Activated naive CD4-positive, alpha-beta T cell treated with anti-CD3 and anti-CD28 coated beads, Interleukin-2, amount 10 ng/mL, durations not matched to agents 7 days and 5 days (primary cell): ENCODE measurements around the gene SLC13A4.

Experiments used
- CTCF ChIA-PET: fragments of 350-600 bp; sonication (Branson Sonifier 250); formaldehyde crosslinking; loops from one replicate; lab custom pipeline; 2021; ENCODE audit warnings: antibody characterized with exemption; lab: Charles Lee
- DNase-seq: peaks from one replicate; pipeline ENCODE4 v3.0.0-alpha.2; 2020
- H3K27ac Mint-ChIP-seq: one replicate; pipeline ENCODE4 v1.8.0; 2021; ENCODE audit warnings: mild to moderate bottlenecking, moderate library complexity, mixed read lengths
- H3K27me3 Mint-ChIP-seq: one replicate; pipeline ENCODE4 v1.8.0; 2021; ENCODE audit warnings: mild to moderate bottlenecking, mixed read lengths
- H3K36me3 Mint-ChIP-seq: one replicate; pipeline ENCODE4 v1.8.0; 2021; ENCODE audit warnings: mixed read lengths
- H3K4me1 Mint-ChIP-seq: one replicate; pipeline ENCODE4 v1.8.0; 2021; ENCODE audit warnings: mixed read lengths
- H3K4me3 Mint-ChIP-seq: one replicate; pipeline ENCODE4 v1.8.0; 2021; ENCODE audit warnings: mild to moderate bottlenecking, moderate library complexity, mixed read lengths
- H3K9me3 Mint-ChIP-seq: one replicate; pipeline ENCODE4 v1.8.0; 2021; ENCODE audit warnings: mixed read lengths

The SLC13A4 gene

GRCh38 chr7:135664046-135664589 lies 63.9 kb downstream of the SLC13A4 start:
- peak overlapping the region; percentile 87 for H3K4me3 Mint-ChIP-seq
- CTCF ChIA-PET, result interaction anchor here (2.1 to 4.2 kb wide), 2 partner anchors 10 to 19 kb away, joined by 8 to 39 read pairs; no protein-coding TSS in a partner anchor
- H3K36me3 Mint-ChIP-seq, result peaks cover 23% of the 10 kb centered on the region
- no peaks in the 10 kb centered on the region for H3K9me3 Mint-ChIP-seq
- peak overlapping the region; percentile 24 for H3K27ac Mint-ChIP-seq
- H3K27me3 Mint-ChIP-seq, result no peaks in the 10 kb centered on the region
- H3K4me1 Mint-ChIP-seq, result peaks cover 36% of the 10 kb centered on the region
- DNase-seq, result no peak

- Mint-ChIP-seq H3K4me1 (peaks cover 34% of the 10 kb centered on the region), H3K4me3 (peak within 1 kb of the TSS; percentile 87), H3K27ac (peak within 1 kb of the TSS; percentile 84), H3K36me3 (peaks cover 11% of the 10 kb centered on the region), H3K27me3 (no peaks in the 10 kb centered on the region), H3K9me3 (no peaks in the 10 kb centered on the region)
- DNase-seq, result peak; percentile 96
- CTCF ChIA-PET, result interaction anchor here (0.9 to 4.2 kb wide), 5 partner anchors 12 to 51 kb away, joined by 4 to 39 read pairs (median 8); no protein-coding TSS in a partner anchor
Observed at GRCh38 chr7:135662373-135663114, 65.4 kb downstream of the SLC13A4 start, which contains the start of gene STMP1. STMP1 (plus strand) TSS chr7:135662514.

GRCh38 chr7:135662123-135662372 lies 65.9 kb downstream of the SLC13A4 start:
- H3K27ac Mint-ChIP-seq, result peak overlapping the region; percentile 84
- peaks cover 34% of the 10 kb centered on the region for H3K4me1 Mint-ChIP-seq
- DNase-seq, result no peak
- peak overlapping the region; percentile 87 for H3K4me3 Mint-ChIP-seq
- H3K9me3 Mint-ChIP-seq, result no peaks in the 10 kb centered on the region
- peaks cover 10% of the 10 kb centered on the region for H3K36me3 Mint-ChIP-seq
- CTCF ChIA-PET, result interaction anchor here (0.9 to 4.2 kb wide), 5 partner anchors 12 to 51 kb away, joined by 4 to 39 read pairs (median 12); no protein-coding TSS in a partner anchor
- H3K27me3 Mint-ChIP-seq, result no peaks in the 10 kb centered on the region

- Mint-ChIP-seq H3K9me3 (no peaks in the 10 kb centered on the region), H3K4me1 (peaks cover 34% of the 10 kb centered on the region), H3K36me3 (peaks cover 6% of the 10 kb centered on the region), H3K27ac (peak overlapping the region; percentile 84), H3K27me3 (no peaks in the 10 kb centered on the region), H3K4me3 (peak overlapping the region; percentile 87)
- DNase-seq, result no peak
- CTCF ChIA-PET, result interaction anchor here (0.8 to 4.2 kb wide), 5 partner anchors 13 to 333 kb away, joined by 3 to 39 read pairs (median 12); no protein-coding TSS in a partner anchor
Observed at GRCh38 chr7:135661311-135662122, 66.5 kb downstream of the SLC13A4 start.

- CTCF ChIA-PET, result interaction anchor here (2.9 to 3.8 kb wide), 2 partner anchors 11 to 15 kb away, joined by 12 to 20 read pairs; no protein-coding TSS in a partner anchor
- H3K36me3 Mint-ChIP-seq, result peaks cover 3% of the 10 kb centered on the region
- peaks cover 22% of the 10 kb centered on the region for H3K4me1 Mint-ChIP-seq
- no peak overlapping the region for H3K4me3 Mint-ChIP-seq
- no peaks in the 10 kb centered on the region for H3K27me3 Mint-ChIP-seq
- DNase-seq, result no peak
- no peaks in the 10 kb centered on the region for H3K9me3 Mint-ChIP-seq
- no peak overlapping the region for H3K27ac Mint-ChIP-seq
Observed at GRCh38 chr7:135659159-135659846, 68.7 kb downstream of the SLC13A4 start.

GRCh38 chr7:135658564-135658963 lies 69.4 kb downstream of the SLC13A4 start:
- H3K36me3 Mint-ChIP-seq, result peaks cover 3% of the 10 kb centered on the region
- H3K9me3 Mint-ChIP-seq, result no peaks in the 10 kb centered on the region
- no peaks in the 10 kb centered on the region for H3K27me3 Mint-ChIP-seq
- no peak overlapping the region for H3K4me3 Mint-ChIP-seq
- no peak overlapping the region for H3K27ac Mint-ChIP-seq
- CTCF ChIA-PET, result interaction anchor here (0.6 kb wide), 1 partner anchor 10 kb away, joined by 3 read pairs; no protein-coding TSS in a partner anchor
- no peak for DNase-seq
- H3K4me1 Mint-ChIP-seq, result peaks cover 15% of the 10 kb centered on the region

- CTCF ChIA-PET, result interaction anchor here (0.8 kb wide), 1 partner anchor 8 kb away, joined by 3 read pairs; no protein-coding TSS in a partner anchor
Observed at GRCh38 chr7:135653340-135654080, 74.5 kb downstream of the SLC13A4 start.

GRCh38 chr7:135650831-135651573 lies 77.0 kb downstream of the SLC13A4 start:
- Mint-ChIP-seq H3K4me3 (no peak overlapping the region), H3K4me1 (no peaks in the 10 kb centered on the region), H3K36me3 (peaks cover 11% of the 10 kb centered on the region), H3K27ac (no peak overlapping the region), H3K27me3 (no peaks in the 10 kb centered on the region), H3K9me3 (no peaks in the 10 kb centered on the region)
- DNase-seq, result no peak
- CTCF ChIA-PET, result no interaction called here

More at GRCh38 chr7:135653340-135654080, 74.5 kb downstream of the SLC13A4 start:
- Mint-ChIP-seq H3K36me3 (peaks cover 2% of the 10 kb centered on the region), H3K4me1 (no peaks in the 10 kb centered on the region), H3K27me3 (no peaks in the 10 kb centered on the region), H3K27ac (no peak overlapping the region), H3K4me3 (no peak overlapping the region), H3K9me3 (no peaks in the 10 kb centered on the region)
- DNase-seq, result no peak

- CTCF ChIA-PET, result interaction anchor here (0.6 to 3.5 kb wide), 4 partner anchors 10 to 21 kb away, joined by 3 to 12 read pairs (median 5); partner anchors contain the start of gene STMP1
- no peaks in the 10 kb centered on the region for H3K9me3 Mint-ChIP-seq
Observed at GRCh38 chr7:135648235-135648634, 79.8 kb downstream of the SLC13A4 start.

GRCh38 chr7:135647755-135648154 lies 80.2 kb downstream of the SLC13A4 start:
- DNase-seq, result no peak
- Mint-ChIP-seq H3K27ac (no peak overlapping the region), H3K36me3 (peaks cover 28% of the 10 kb centered on the region), H3K9me3 (no peaks in the 10 kb centered on the region), H3K4me1 (no peaks in the 10 kb centered on the region), H3K4me3 (no peak overlapping the region), H3K27me3 (no peaks in the 10 kb centered on the region)
- CTCF ChIA-PET, result interaction anchor here (0.6 to 3.5 kb wide), 3 partner anchors 9 to 20 kb away, joined by 3 to 12 read pairs (median 7); partner anchors contain the start of gene STMP1

More at GRCh38 chr7:135648235-135648634, 79.8 kb downstream of the SLC13A4 start:
- Mint-ChIP-seq H3K27ac (no peak overlapping the region), H3K4me3 (no peak overlapping the region), H3K4me1 (no peaks in the 10 kb centered on the region), H3K27me3 (no peaks in the 10 kb centered on the region), H3K36me3 (peaks cover 28% of the 10 kb centered on the region)
- no peak for DNase-seq

- Mint-ChIP-seq H3K27ac (no peak overlapping the region), H3K4me3 (no peak overlapping the region), H3K9me3 (no peaks in the 10 kb centered on the region), H3K36me3 (peaks cover 37% of the 10 kb centered on the region), H3K27me3 (no peaks in the 10 kb centered on the region), H3K4me1 (no peaks in the 10 kb centered on the region)
- CTCF ChIA-PET, result interaction anchor here (0.8 to 3.6 kb wide), 20 partner anchors 8 to 370 kb away, joined by 3 to 32 read pairs (median 6); partner anchors contain the start of gene STMP1
- peak; percentile 32 for DNase-seq
Observed at GRCh38 chr7:135645296-135645904, 82.6 kb downstream of the SLC13A4 start.

- Mint-ChIP-seq H3K27ac (no peak overlapping the region), H3K27me3 (no peaks in the 10 kb centered on the region), H3K4me1 (no peaks in the 10 kb centered on the region), H3K36me3 (peaks cover 41% of the 10 kb centered on the region), H3K9me3 (no peaks in the 10 kb centered on the region), H3K4me3 (no peak overlapping the region)
- CTCF ChIA-PET, result interaction anchor here (1.2 to 3.6 kb wide), 16 partner anchors 9 to 369 kb away, joined by 3 to 32 read pairs (median 8); partner anchors contain the start of gene STMP1
- no peak for DNase-seq
Observed at GRCh38 chr7:135644729-135645128, 83.3 kb downstream of the SLC13A4 start.
